Hippocampal formation (tissue), 2 donors: ENCODE data around the gene SLCO2A1.

ENCODE experiments used
- DNase-seq, 2 donors: peaks; one replicate each; lab custom pipeline; 2025; lab: John Stamatoyannopoulos, UW

Gene SLCO2A1

DNA sequence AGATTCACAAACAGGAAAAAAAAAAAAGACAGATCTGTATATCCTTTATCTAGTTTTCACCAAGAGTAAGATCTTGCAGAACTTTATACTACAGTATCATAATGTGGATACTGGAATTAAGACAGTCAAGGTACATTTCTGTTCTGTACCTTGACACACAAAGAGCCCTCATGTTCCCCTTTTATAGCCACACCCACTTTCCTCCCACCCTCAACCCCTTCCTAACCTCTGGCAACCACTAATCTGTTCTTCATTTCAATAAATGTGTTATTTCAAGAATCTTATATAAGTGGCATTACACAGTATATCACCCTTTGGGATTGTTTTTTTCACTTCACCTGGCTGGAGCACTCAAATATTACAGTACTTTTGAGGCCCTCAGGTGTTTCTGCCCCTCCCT, 130.4 kb downstream of the SLCO2A1 start:
- DNase-seq, result no peak

DNA sequence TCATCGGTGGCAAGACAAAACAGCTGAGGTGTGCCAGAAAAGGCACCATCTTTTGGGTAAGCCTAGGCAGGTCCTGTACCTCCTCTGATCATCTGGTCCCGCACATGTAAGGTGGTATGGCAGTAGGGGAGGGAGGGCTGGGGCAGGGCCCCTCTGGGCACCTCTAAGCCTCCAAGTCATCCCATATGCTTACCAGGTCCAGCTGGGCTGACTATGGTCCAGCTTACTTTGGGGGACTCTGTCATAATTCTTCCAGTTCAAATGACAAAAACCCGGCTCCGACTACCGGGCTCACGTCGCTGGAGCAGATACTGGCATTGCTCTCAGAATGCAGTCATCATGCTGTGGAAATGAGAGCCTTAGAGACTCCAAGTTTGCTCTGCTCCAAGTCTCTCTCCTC, 132.2 kb downstream of the SLCO2A1 start:
- DNase-seq, result no peak

GRCh38 chr3:133896002-133896761, 133.5 kb downstream of the SLCO2A1 start:
- DNase-seq, result peak in 1 of 2 donors; percentile 31

DNA sequence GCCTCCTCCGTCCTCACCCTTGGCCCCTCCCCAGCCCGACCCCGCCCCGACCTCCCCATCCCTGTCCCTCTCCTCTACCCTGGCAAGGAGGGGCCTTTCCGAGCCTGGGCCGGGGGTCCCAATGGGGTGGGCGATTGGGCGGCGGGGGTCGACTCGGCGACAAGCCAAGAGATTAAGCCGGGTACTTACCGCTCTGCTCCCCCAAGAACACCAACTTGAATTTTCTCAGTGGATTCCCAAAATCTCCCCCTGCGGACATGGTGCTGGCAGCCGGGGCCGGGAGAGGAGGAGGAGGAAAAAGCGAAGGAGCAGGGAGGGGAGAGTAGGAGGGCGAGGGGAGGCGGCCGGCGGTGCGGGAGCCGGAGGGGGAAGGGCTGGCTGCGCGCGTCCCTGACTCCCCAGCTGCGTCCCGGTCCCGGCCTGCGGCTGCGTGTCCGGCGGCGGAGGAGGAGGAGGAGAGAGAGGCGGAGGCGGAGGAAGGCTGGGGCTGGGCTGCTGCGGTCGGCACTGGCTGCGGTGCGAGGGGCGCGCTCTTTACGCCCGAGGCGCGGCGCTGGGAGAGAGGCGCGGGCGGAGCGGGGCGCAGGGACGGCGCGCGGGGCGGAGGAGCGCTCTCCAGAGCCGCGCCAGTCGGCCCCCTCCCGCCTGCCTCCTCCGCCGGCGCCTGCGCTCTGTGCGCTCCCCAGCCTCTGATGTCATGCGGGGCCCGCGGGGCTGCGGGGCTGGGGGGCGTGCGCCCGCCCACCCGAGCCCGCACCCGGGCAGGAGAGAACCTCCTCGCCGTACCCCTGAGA, 134.3 kb downstream of the SLCO2A1 start, which contains the start of gene RAB6B:
Gene RAB6B, minus strand, starts transcription at position 675 of the 794 bp plus-strand sequence. Its CDS starts 416 bp downstream, at position 259.
- DNase-seq, result peak; percentile 52 to 59

DNA sequence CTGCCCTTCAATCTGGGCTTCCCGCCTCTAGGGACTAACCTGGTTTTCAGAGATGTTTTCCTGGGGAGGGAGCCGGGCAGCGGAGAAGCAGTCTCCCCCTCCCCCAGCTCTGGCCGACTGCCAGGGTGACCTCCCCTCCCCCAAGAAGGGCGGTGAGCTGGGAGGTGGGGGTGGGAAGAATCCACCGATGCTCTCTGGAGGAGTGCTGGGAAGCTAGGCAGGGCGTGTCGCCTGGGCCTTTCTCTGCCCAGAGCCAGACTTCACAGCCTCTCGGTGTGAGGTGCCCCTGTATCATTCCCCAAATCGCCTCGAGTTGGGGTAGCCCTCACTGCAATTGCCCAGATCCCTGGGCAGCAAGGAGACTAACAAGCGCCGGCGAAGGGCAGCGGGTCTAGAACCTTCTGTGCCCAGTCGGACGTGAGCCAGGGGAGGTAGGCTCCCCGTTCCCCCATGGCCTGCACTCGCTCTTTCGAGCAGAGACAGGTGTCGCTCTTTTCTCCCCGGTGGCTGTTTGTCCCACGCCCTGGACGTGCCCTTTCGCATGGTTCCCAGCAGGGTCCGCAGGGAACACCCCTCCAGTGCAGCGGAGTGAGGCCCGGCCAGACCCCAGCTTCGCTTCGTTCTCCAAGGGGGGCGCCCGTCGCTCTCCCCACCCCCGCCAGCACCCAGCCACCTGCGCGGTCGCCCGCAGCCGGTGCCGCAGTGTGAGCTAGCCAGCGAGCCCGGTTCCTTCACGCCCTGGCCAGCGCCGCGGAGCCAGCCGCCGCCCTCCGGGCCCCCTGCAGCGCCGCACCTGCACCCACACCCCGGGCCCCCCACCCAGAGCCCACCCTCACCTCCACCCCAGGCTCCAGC, 135.1 kb downstream of the SLCO2A1 start:
- no peak for DNase-seq

DNA sequence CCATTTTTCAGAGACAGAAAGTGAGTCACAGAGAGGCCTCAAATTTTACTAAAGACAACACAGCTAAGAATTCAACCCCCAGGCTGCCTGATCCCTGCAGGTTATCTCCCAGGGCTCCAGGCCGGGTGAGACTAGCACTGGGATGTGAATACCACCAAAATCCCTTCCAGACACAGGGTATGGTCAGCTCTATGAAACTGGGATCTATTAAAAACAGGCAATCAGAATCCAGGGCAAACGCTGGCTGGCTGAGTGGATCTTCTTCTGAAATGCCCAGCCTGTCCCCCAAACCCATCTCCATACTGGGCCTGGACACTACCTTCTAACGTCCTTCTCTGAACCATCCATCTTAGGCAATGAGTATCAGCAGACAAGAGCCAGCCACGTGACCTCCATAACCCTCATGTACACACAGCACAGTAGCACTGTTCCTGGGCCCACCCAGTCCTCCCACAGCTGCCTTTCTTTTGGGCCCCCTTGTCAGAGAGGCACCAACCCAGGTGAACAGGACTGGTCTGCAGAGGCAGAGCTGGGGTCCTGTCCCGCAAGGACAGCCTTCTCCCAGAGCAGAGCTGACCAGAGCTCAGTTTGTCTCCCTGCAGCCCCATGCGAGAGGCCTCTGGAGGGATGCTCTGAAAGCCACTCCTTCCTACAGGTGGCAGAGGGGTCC, 135.9 kb downstream of the SLCO2A1 start:
- DNase-seq, result no peak

- no peak for DNase-seq
Measured at GRCh38 chr3:133892541-133893231, 137.0 kb downstream of the SLCO2A1 start.

GRCh38 chr3:133891662-133892378, 137.9 kb downstream of the SLCO2A1 start:
- DNase-seq, result no peak

- no peak for DNase-seq
Measured at GRCh38 chr3:133890972-133891644, 138.6 kb downstream of the SLCO2A1 start.

DNA sequence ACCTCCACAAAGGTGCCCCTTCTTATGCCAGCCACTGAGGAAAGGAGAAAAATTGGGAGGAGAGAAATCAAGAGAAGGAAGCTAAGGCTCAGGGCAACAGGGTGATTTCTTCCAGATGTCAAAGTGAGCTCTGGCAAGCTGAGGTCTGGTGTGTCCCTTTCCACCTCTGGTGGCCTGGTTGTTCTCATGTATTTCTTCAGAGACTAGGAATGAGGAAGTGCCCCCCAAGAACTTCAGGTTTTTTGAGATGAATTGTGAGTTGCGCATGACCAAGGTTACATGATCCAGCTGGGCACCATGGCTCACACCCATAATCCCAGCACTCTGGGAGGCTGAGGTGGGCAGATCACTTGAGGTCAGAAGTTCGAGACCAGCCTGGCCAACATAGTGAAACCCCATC, 139.7 kb downstream of the SLCO2A1 start:
- DNase-seq, result no peak

DNA sequence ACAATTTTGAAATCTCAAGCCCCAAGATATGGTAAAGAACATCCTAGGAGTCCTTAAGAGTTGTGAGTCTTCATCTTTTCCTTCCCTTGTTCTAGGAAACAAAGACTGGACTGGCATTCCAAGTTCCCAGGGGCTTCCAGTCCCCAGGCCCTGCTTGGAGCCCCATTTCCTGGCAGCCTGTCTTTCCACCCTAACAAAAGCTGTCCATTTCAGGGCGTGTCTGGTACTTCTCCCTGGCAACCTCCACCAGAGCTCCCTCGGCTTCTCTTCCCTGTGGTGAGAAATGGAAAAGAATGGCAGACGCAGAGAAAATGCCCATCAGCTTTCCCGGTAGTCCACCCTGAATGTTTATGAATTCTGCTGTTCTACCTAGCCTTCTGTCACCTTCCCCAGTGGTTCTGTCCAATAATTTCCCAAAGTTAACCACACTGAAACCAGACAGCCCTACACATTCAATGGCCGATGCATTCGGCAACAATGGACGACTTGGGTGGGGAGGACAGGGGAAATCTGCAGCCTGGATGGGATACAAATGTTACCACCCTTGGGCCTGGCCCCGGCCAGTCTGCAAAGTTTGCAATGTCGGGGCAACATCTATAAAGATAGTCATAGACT, 140.9 kb downstream of the SLCO2A1 start:
- no peak for DNase-seq

GRCh38 chr3:133887803-133888703, 141.7 kb downstream of the SLCO2A1 start:
- no peak for DNase-seq

DNA sequence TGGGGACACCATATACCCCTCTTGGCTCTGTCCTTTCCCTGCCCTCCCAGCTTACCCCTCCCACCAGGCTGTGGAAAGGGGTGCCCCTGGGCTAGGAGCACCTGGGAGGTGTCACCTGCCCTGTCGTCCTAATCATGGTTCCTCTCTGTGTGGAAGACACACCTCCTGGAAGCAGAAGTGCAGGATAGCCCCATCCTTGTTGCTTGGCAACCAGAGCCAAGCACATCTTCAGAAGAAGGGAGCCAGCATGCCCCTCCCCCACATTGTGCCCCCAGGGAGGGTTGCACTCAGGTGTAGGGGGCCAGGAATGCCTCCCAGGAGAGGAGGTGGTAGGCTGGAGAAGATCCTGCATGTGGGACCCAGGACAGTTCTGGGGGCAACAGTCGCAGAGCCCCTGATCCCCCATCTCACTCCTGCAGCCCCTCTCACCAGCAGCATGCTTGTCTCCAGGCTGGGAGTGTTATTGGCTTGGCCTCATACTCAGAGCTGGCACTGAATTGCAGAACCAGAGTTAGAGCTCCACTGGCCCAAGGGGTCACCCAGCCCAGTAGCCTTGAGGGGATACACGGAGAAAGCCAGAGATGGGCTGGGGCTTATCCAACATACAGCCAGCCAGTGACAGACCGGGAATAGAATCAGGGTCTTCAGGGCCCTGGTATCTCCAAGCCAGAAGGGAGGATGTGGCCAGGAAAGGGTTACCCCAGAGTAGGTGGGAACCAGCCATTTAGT, 142.5 kb downstream of the SLCO2A1 start:
- no peak for DNase-seq

DNA sequence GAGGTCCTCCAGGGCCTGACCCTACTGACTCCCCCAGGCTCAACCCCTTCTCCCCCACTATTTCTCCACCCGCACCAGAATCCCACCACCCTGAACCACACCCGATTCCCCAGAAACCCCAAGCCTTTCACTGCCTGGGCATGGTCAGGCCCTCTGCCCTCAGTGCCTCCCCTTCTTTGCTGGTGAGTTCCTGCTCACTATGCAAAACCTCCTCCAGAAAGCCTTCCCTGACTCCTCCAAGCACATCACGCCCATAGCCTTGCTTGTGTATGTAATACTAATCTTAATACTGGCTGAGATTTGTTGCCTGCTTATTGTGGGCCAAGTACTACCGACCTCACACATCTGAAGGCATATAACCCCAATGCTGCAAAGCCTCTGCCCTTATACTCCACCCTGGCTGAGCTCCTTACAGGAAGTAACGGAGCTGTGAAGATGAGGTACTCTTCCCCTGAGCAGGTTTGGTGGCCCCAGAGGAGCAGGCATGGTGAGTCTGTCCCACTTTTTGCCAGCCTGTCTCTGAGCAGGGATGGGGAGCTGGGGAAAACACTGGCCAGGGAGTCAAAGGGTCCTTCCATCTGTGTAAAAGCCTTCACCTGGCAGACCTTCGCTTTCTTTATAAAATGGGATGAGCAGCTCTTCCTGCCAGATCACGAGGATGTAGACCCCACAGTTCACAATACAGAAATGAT, 143.5 kb downstream of the SLCO2A1 start:
- DNase-seq, result no peak

DNA sequence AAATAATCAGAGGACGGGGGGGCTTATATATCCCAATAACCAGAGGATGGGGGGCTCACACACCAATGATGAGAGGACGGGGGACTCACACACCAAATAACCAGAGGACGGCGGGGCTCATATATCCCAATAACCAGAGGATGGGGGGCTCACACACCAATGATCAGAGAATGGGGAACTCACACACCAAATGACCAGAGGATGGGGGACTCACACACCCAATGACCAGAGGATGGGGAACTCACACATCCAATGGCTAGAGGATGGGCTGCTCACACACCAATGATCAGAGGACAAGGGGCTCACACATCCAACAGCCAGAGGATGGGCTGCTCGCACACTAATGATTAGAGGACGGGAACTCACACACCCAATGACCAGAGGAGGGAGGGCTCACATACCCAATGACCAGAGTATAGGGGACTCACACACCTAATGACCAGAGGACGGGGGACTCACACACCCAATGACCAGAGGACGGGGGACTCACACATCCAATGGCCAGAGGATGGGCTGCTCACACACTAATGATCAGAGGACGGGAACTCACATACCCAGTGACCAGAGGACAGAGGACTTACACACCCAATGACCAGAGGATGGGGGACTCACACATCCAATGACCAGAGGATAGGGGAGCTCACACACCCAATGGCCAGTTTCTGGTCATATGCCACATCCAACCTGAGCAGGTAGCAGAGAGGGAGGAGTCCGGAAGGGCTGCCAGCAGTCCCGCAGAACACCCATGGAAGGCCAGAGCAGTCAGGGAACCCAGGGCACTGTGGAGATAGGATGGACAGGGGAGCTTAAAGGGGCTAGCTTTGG, 144.6 kb downstream of the SLCO2A1 start:
- no peak for DNase-seq
